CD4-positive, alpha-beta T cell treated with Interleukin-12 subunit alpha and Interleukin-12 subunit beta, for 1 hour (primary cell): ENCODE measurements around the gene GNB2.
"Not testable (repeated sequence)": the region's sequence is repeated elsewhere in the genome, so short reads cannot be mapped to it uniquely, and the experiment has no call there.

Experiments
- DNase-seq: peaks from one replicate; pipeline ENCODE4 v3.0.0-alpha.2; 2020

GNB2 gene

GRCh38 chr7:100665168-100665726, 8.3 kb upstream of the GNB2 start:
- no peak for DNase-seq

- no peak for DNase-seq
Measured at GRCh38 chr7:100667331-100668068, 6.0 kb upstream of the GNB2 start.

- DNase-seq = no peak
Measured at GRCh38 chr7:100668069-100668449, 5.5 kb upstream of the GNB2 start.

- DNase-seq = not testable (repeated sequence)
Measured at GRCh38 chr7:100669106-100669505, 4.4 kb upstream of the GNB2 start.

- no peak for DNase-seq
Measured at GRCh38 chr7:100670074-100670473, 3.5 kb upstream of the GNB2 start.

- no peak for DNase-seq
Measured at GRCh38 chr7:100671353-100672327, 1.9 kb upstream of the GNB2 start.

GRCh38 chr7:100673942-100674410, 436 bp downstream of the GNB2 start:
- peak; percentile 53 for DNase-seq

GRCh38 chr7:100674411-100675104, 1.0 kb downstream of the GNB2 start:
- DNase-seq = no peak

- no peak for DNase-seq
Measured at GRCh38 chr7:100675105-100675451, 1.5 kb downstream of the GNB2 start.

GRCh38 chr7:100675581-100676350, 2.2 kb downstream of the GNB2 start:
- DNase-seq = peak; percentile 96

- no peak for DNase-seq
Measured at GRCh38 chr7:100676501-100677306, 3.2 kb downstream of the GNB2 start.

GRCh38 chr7:100677308-100678267, 4.0 kb downstream of the GNB2 start:
- no peak for DNase-seq

GRCh38 chr7:100678291-100678984, 4.9 kb downstream of the GNB2 start:
- DNase-seq = no peak

GRCh38 chr7:100679129-100679926, 5.8 kb downstream of the GNB2 start:
- DNase-seq = no peak

GRCh38 chr7:100679927-100680575, 6.5 kb downstream of the GNB2 start:
- DNase-seq = no peak

- DNase-seq = peak; percentile 32
Measured at GRCh38 chr7:100680576-100681271, 7.2 kb downstream of the GNB2 start.

GRCh38 chr7:100681491-100682227, 8.1 kb downstream of the GNB2 start:
- no peak for DNase-seq
